WTC11 (cell line): ENCODE data around the gene KRT1. TPM values are rescaled to one million over a fixed set of nuclear protein-coding genes. Genes with fewer than 3 reads are reported as not detected.

Source experiments
- ATAC-seq: fragments of 200-7000 bp; cut with Tn5 transposase; 2 replicates; pipeline ENCODE4 v1.10.0; 2021; ENCODE audit warnings: mild to moderate bottlenecking, moderate library complexity
- CTCF ChIA-PET: fragments of 300-600 bp; sonication (Branson Sonifier 250); formaldehyde crosslinking; loops from one replicate; lab custom pipeline; 2021; ENCODE audit warnings: antibody characterized with exemption; lab: Charles Lee
- POLR2A ChIA-PET: fragments of 350-600 bp; sonication (Branson Sonifier 250); formaldehyde crosslinking; loops from one replicate; lab custom pipeline; 2021; ENCODE audit warnings: antibody characterized with exemption; lab: Charles Lee
- DNase-seq: peaks from one replicate; pipeline ENCODE4 v3.0.0; 2021; ENCODE audit warnings: low spot score
- H3K27ac Mint-ChIP-seq: 2 replicates; pipeline ENCODE4 v1.8.0; 2021; ENCODE audit warnings: mixed read lengths
- H3K27me3 Mint-ChIP-seq: 2 replicates; pipeline ENCODE4 v1.8.0; 2021; ENCODE audit warnings: low read depth, mild to moderate bottlenecking, moderate library complexity, mixed read lengths
- H3K36me3 Mint-ChIP-seq: 2 replicates; pipeline ENCODE4 v1.8.0; 2021; ENCODE audit warnings: mixed read lengths
- H3K4me1 Mint-ChIP-seq: 2 replicates; pipeline ENCODE4 v1.8.0; 2022; ENCODE audit warnings: mixed read lengths
- H3K4me3 Mint-ChIP-seq: 2 replicates; pipeline ENCODE4 v1.8.0; 2021; ENCODE audit warnings: mild to moderate bottlenecking, moderate library complexity, mixed read lengths
- H3K9me3 Mint-ChIP-seq: 2 replicates; pipeline ENCODE4 v1.8.0; 2021; ENCODE audit warnings: mixed read lengths
- ATF6 ChIP-seq: sonication (generic); formaldehyde crosslinking; IDR thresholded peaks from 2 replicates; pipeline ENCODE4 v1.8.1; 2023; ENCODE audit warnings: mild to moderate bottlenecking, missing genetic modification reagents
- NFE2L1 ChIP-seq: sonication (generic); formaldehyde crosslinking; IDR thresholded peaks from 2 replicates; pipeline ENCODE4 v1.8.1; 2023; ENCODE audit warnings: missing genetic modification reagents
- total RNA-seq: library from RNA; stranded (reverse); gene quantifications from 3 replicates; pipeline ENCODE4 v1.2.3, GENCODE V29; 2021

The KRT1 gene
- total RNA-seq, 1 experiment from 2014 or later = not detected

GRCh38 chr12:52627395-52628110, 52.7 kb downstream of the KRT1 start:
- H3K4me3 Mint-ChIP-seq = no peak overlapping the region
- H3K9me3 Mint-ChIP-seq = no peaks in the 10 kb centered on the region
- H3K36me3 Mint-ChIP-seq = no peaks in the 10 kb centered on the region
- POLR2A ChIA-PET = no interaction called here
- ATAC-seq = no peak
- CTCF ChIA-PET = interaction anchor here (0.9 kb wide), 1 partner anchor 17 kb away, joined by 3 read pairs; no protein-coding TSS in a partner anchor
- no peaks in the 10 kb centered on the region for H3K27me3 Mint-ChIP-seq
- peaks cover 6% of the 10 kb centered on the region for H3K4me1 Mint-ChIP-seq
- TF ChIP-seq NFE2L1 (CRISPR knock-in tag) = no peak
- no peak for TF ChIP-seq ATF6 (CRISPR knock-in tag)
- TF ChIP-seq, all 79 proteins: peak for 0
- no peak for DNase-seq
- H3K27ac Mint-ChIP-seq = no peak overlapping the region

Other genes with a start within 250 kb of the KRT1 start
- gene KRT75, start 246.0 kb downstream of the KRT1 start, total RNA-seq = not detected in 3 replicates
- not detected in 3 replicates for gene KRT6B, start 228.3 kb downstream of the KRT1 start, total RNA-seq
- gene KRT6C, start 206.6 kb downstream of the KRT1 start, total RNA-seq = not detected in 3 replicates
- not detected in 3 replicates for gene KRT6A, start 187.2 kb downstream of the KRT1 start, total RNA-seq
- gene KRT5, start 160.0 kb downstream of the KRT1 start, total RNA-seq = not detected in 3 replicates
- gene KRT71, start 127.3 kb downstream of the KRT1 start, total RNA-seq = not detected in 3 replicates
- gene KRT74, start 106.6 kb downstream of the KRT1 start, total RNA-seq = not detected in 3 replicates
- gene KRT72, start 78.9 kb downstream of the KRT1 start, total RNA-seq = 0.11 TPM in 1 of 3 replicates, not detected in the others
- gene KRT73, start 61.8 kb downstream of the KRT1 start, total RNA-seq = not detected in 3 replicates
- not detected in 3 replicates for gene KRT2, start 28.2 kb downstream of the KRT1 start, total RNA-seq
- gene KRT77, start 23.1 kb upstream of the KRT1 start, total RNA-seq = not detected in 3 replicates
- gene KRT76, start 96.9 kb upstream of the KRT1 start, total RNA-seq = not detected in 3 replicates
- not detected in 3 replicates for gene KRT3, start 115.7 kb upstream of the KRT1 start, total RNA-seq
- not detected in 3 replicates for gene KRT4, start 133.7 kb upstream of the KRT1 start, total RNA-seq
- not detected in 3 replicates for gene KRT79, start 153.9 kb upstream of the KRT1 start, total RNA-seq
- not detected in 3 replicates for gene KRT78, start 168.6 kb upstream of the KRT1 start, total RNA-seq
- 424 to 477 TPM (median 429 TPM) in 3 replicates for gene KRT8, start 224.7 kb upstream of the KRT1 start, total RNA-seq